Hepatocyte (in vitro differentiated cells): ENCODE measurements around the gene CPA1. TPM values are rescaled to one million over a fixed set of nuclear protein-coding genes. Genes with fewer than 3 reads are reported as not detected.

Experiments
- DNase-seq: peaks from one replicate; pipeline ENCODE4 v3.0.0-alpha.2; 2016; ENCODE audit warnings: low spot score
- H2AFZ ChIP-seq: fragments of 200-600 bp; sonication (generic); 2 replicates; pipeline ENCODE4 v1.6.0; 2016; ENCODE audit warnings: antibody characterized with exemption, mild to moderate bottlenecking
- H3K27ac ChIP-seq: fragments of 200-600 bp; sonication (generic); 2 replicates; pipeline ENCODE4 v1.5.1; 2016; ENCODE audit warnings: mild to moderate bottlenecking
- H3K27me3 ChIP-seq: fragments of 200-600 bp; sonication (generic); 2 replicates; pipeline ENCODE4 v1.6.1; 2016
- H3K36me3 ChIP-seq: fragments of 200-600 bp; sonication (generic); replicated peaks from 2 replicates; pipeline ENCODE4 v1.5.1; 2016; ENCODE audit warnings: low read depth; ENCODE audit not compliant: insufficient read depth
- H3K4me1 ChIP-seq: fragments of 200-600 bp; sonication (generic); 2 replicates; pipeline ENCODE4 v1.5.1; 2016; ENCODE audit warnings: mild to moderate bottlenecking, moderate library complexity; ENCODE audit not compliant: insufficient read depth
- H3K4me2 ChIP-seq: fragments of 200-600 bp; sonication (generic); 2 replicates; pipeline ENCODE4 v1.6.0; 2016
- H3K4me3 ChIP-seq: fragments of 200-600 bp; sonication (generic); 2 replicates; pipeline ENCODE4 v1.5.1; 2016; ENCODE audit warnings: mild to moderate bottlenecking
- H3K79me2 ChIP-seq: fragments of 200-600 bp; sonication (generic); 2 replicates; pipeline ENCODE4 v1.6.0; 2017; ENCODE audit warnings: mild to moderate bottlenecking
- H3K9me2 ChIP-seq: fragments of 200-600 bp; sonication (generic); replicated peaks from 2 replicates; pipeline ENCODE4 v1.6.0; 2017; ENCODE audit warnings: mild to moderate bottlenecking; ENCODE audit not compliant: insufficient read depth
- H3K9me3 ChIP-seq: fragments of 200-600 bp; sonication (generic); 2 replicates; pipeline ENCODE4 v1.5.1; 2016; ENCODE audit warnings: low read depth, mild to moderate bottlenecking
- H4K20me1 ChIP-seq: fragments of 200-600 bp; sonication (generic); 2 replicates; pipeline ENCODE4 v1.6.0; 2016; ENCODE audit warnings: mild to moderate bottlenecking; ENCODE audit not compliant: insufficient read depth, poor library complexity, severe bottlenecking
- CTCF ChIP-seq: fragments of 200-600 bp; sonication (generic); IDR thresholded peaks from 2 replicates; pipeline ENCODE4 v1.5.1; 2016; ENCODE audit warnings: antibody characterized with exemption, mild to moderate bottlenecking; ENCODE audit not compliant: poor library complexity
- EZH2 ChIP-seq: fragments of 200-600 bp; sonication (generic); IDR thresholded peaks from 2 replicates; pipeline ENCODE4 v1.6.1; 2016; ENCODE audit warnings: antibody characterized with exemption, mild to moderate bottlenecking, borderline replicate concordance
- EZH2phosphoT487 ChIP-seq: fragments of 200-600 bp; sonication (generic); IDR thresholded peaks from one replicate; pipeline ENCODE4 v1.6.1; 2018; ENCODE audit warnings: antibody characterized with exemption, mild to moderate bottlenecking, low read depth, moderate library complexity; ENCODE audit not compliant: unreplicated experiment, severe bottlenecking
- WGBS: methylation state at CpG from one replicate; pipeline ENCODE4 v1.1.6; 2016; ENCODE audit warnings: low lambda C conversion rate; ENCODE audit errors: missing lambda C conversion rate; 5-methylcytosine and 5-hydroxymethylcytosine counted together
- polyA plus RNA-seq: library from polyadenylated mRNA; unstranded; fragments of >200 nt; fragmentation: Nextera tagmentation; extraction: Ambion mirVana; gene quantifications from 2 replicates; pipeline ENCODE4 v1.2.1, GENCODE V29; 2016
- total RNA-seq: library from RNA; depleted of rRNA; stranded (reverse); fragments of >200 nt; gene quantifications from 2 replicates; pipeline ENCODE4 v1.2.3, GENCODE V29; 2014

CPA1 gene
- total and polyA plus RNA-seq, 2 experiments from 2014 or later, result 3.8 to 4.4 TPM

- no peak overlapping the region for H3K4me3 ChIP-seq
- no peaks in the 10 kb centered on the region for H3K9me2 ChIP-seq
- H4K20me1 ChIP-seq, result no peaks in the 10 kb centered on the region
- no peaks in the 10 kb centered on the region for H3K79me2 ChIP-seq
- no peak for DNase-seq
- WGBS, result 67% methylated on average over 10 of the region's 10 CpGs
- H2AFZ ChIP-seq, result no peak overlapping the region
- H3K36me3 ChIP-seq, result no peaks in the 10 kb centered on the region
- H3K4me1 ChIP-seq, result peaks cover 15% of the 10 kb centered on the region
- TF ChIP-seq CTCF, result no peak
- TF ChIP-seq EZH2, result no peak
- TF ChIP-seq EZH2phosphoT487, result no peak
- peak overlapping the region; percentile 33 for H3K27ac ChIP-seq
- H3K27me3 ChIP-seq, result no peaks in the 10 kb centered on the region
- H3K4me2 ChIP-seq, result no peak overlapping the region
- no peaks in the 10 kb centered on the region for H3K9me3 ChIP-seq
These were observed 768 bp upstream of the CPA1 start for GRCh38 chr7:130379532-130379920.

- no peak overlapping the region for H3K4me2 ChIP-seq
- H3K27me3 ChIP-seq, result no peaks in the 10 kb centered on the region
- no peak overlapping the region for H3K4me3 ChIP-seq
- H2AFZ ChIP-seq, result no peak overlapping the region
- H3K4me1 ChIP-seq, result peaks cover 11% of the 10 kb centered on the region
- WGBS, result 92% methylated on average over 7 of the region's 7 CpGs
- H3K9me2 ChIP-seq, result no peaks in the 10 kb centered on the region
- no peak overlapping the region for H3K27ac ChIP-seq
- H4K20me1 ChIP-seq, result no peaks in the 10 kb centered on the region
- no peaks in the 10 kb centered on the region for H3K36me3 ChIP-seq
- TF ChIP-seq CTCF (no peak), EZH2phosphoT487 (no peak), EZH2 (no peak)
- no peaks in the 10 kb centered on the region for H3K9me3 ChIP-seq
- no peak for DNase-seq
- no peaks in the 10 kb centered on the region for H3K79me2 ChIP-seq
These were observed 664 bp downstream of the CPA1 start for GRCh38 chr7:130380861-130381455.

- TF ChIP-seq CTCF (no peak), EZH2 (no peak), EZH2phosphoT487 (no peak)
- Histone ChIP-seq H3K79me2 (no peaks in the 10 kb centered on the region), H3K36me3 (no peaks in the 10 kb centered on the region), H3K27me3 (no peaks in the 10 kb centered on the region), H3K4me1 (peaks cover 11% of the 10 kb centered on the region), H2AFZ (no peak overlapping the region), H3K27ac (no peak overlapping the region), H3K9me3 (no peaks in the 10 kb centered on the region), H3K9me2 (no peaks in the 10 kb centered on the region), H4K20me1 (no peaks in the 10 kb centered on the region), H3K4me3 (no peak overlapping the region), H3K4me2 (no peak overlapping the region)
- 95% methylated on average over 41 of the region's 41 CpGs for WGBS
- DNase-seq, result no peak
These were observed 1.4 kb downstream of the CPA1 start for GRCh38 chr7:130381468-130382312.
